SH-SY5Y (cell line): ENCODE data around the gene RELA.

Experiments used
- GATA2 ChIP-seq: IDR thresholded peaks from 2 replicates; pipeline ENCODE4 v1.6.1; 2011; ENCODE audit warnings: mild to moderate bottlenecking, low read depth, low read length
- GATA3 ChIP-seq: IDR thresholded peaks from 2 replicates; pipeline ENCODE4 v1.6.1; 2011; ENCODE audit warnings: low read depth, mild to moderate bottlenecking, low read length, moderate library complexity

Gene RELA

DNA sequence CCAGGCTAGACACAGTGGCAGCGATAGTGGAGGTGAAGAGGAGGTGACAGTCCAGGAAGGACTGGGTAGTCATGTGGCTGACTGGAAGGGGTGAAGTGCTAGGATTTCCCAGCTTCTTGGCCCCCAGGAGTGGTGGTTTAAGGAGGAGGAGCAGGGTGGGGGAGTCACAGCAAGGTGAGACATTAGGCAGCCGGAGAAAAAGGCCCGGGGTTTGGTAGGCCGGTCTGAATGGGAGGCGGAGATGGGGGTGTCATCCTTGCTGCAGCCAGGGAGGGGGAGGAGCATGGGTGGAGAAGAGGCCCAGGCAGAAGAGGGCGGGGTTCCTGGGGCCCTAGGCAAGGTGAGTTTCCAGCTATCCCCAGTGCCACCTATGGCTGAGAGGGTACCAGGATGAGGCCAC is 18.7 kb downstream of the RELA start:
- TF ChIP-seq GATA2 (no peak), GATA3 (no peak)

DNA sequence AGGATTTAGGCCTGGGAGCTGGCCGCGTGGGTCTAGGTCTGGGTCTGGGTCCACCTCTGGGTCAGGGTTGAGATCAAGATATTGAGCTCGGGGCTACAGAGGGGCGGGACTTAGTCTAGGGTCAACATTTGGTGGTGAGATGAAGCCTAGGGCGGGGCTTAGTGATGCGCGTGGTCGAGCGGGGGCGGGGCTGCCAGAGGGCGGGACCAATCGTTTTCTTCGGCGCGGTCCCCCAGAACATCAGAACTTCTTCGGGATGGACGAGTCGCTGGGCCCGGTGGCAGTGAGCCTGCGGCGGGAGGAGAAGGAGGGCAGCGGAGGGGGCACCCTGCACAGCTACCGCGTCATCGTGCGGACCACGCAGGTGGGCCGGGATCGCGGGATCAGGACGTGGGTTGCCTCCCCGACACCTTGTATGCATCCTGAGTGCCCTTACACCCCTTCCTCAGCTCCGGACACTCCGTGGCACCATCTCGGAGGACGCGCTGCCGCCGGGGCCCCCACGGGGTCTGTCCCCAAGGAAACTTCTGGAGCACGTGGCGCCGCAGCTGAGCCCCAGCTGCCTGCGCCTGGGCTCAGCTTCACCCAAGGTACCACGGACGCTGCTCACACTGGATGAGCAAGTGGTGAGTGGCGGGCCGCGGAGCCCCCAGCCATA is 20.6 kb downstream of the RELA start:
- TF ChIP-seq GATA2 (no peak), GATA3 (no peak)

DNA sequence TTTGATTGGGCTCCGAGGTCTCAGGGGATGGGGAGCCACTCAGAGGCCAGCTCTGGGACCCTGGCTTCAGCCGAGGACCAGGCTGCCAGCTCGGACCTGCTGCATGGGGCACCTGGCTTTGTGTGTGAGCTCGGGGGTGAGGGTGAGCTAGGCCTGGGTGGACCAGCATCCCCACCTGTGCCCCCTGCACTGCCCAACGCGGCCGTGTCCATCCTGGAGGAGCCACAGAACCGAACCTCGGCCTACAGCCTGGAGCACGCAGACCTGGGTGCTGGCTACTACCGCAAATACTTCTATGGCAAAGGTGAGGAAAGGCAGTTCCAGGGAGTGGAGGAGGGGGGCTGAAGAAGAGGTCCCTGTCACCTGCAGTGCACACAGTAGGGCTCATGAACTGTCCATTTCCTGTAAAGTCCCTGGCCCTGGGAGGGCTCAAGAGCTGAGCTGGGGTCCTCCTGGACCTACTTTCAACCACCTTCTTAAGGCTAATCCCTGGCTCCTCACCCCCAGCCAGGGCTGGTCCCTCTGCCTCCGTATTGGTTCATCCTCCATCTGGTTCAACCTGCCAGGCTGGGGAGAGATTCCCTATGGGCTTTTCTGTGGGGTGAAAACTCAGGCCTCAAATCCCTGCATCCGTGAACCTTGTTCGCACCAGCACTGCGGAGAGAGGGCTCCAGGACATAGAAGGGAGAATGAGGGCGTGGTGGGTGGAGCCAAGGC is 21.3 kb downstream of the RELA start:
- TF ChIP-seq GATA2 (no peak), GATA3 (no peak)

DNA sequence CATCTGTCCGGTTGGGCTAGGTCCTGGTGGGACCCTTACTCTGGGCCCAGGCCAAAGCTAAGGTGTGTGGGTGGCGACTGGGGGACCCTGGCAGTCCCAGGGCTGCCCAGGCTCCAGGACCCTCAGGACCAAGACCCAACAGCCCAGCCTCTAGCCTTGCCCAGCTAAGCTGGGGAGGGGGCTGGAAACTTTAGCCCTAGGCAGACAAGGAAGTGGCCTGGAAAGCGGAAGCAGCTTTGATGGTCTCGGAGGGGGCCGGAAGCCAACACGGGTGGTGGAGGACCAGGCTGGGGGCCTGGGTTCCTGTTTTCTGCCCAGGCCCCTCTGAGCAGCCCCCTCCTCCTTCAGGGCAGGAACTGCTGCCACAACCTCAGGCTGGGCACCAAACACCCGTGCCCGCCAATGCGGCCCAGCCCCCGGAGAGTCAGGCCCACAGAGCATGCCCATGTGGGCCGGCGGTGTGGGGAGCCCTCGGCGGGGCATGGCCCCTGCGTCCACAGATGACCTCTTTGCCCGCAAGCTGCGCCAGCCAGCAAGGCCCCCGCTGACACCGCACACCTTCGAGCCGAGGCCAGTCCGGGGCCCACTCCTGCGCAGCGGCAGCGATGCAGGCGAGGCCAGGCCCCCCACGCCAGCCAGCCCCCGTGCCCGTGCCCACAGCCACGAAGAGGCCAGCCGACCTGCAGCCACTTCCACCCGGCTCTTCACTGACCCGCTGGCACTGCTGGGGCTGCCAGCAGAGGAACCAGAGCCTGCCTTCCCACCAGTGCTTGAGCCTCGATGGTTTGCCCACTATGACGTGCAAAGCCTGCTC is 22.0 kb downstream of the RELA start:
- no peak for TF ChIP-seq GATA3
- no peak for TF ChIP-seq GATA2

DNA sequence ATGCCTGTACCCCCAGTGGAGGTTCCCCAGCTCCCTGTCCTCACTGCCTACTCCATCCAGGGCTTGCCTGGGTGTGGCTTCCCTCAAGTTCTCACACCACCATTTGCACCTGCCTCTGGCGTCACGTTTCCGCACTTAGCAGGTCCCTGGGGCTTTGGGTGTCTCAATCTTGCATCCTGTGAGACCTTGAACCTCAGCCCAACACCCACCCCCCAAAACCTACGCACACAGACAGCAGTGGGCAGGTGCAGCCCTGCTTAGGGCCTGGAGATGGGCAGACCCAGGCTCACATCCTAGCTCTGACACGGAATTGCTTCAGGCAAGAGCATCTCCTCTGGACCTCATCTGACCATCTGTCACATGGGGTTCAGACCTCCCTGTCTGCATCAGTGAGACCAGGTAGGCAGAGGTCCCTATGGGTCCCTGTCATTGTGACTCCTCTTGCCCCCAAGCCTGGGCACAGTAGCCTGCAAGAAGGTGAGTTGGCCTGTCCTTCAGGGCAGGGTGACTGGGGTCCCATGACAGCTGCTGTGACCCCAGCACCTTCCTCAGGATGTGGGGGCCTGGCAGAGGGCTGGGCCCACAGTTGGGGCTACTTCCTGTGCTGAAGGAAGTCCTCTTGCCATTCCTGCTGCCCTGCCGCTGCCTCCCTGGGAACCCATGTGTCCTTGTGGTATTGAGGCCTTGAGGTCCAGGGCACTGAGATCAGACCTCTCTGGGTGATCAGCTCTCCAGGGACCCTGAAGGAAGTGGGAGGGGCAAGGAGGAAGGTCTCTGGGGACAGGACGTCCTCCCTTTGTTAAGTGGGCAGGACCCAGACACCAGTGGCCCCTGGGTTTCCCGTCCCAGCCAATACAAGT is 22.9 kb downstream of the RELA start:
- TF ChIP-seq GATA3 = no peak
- TF ChIP-seq GATA2 = no peak

DNA sequence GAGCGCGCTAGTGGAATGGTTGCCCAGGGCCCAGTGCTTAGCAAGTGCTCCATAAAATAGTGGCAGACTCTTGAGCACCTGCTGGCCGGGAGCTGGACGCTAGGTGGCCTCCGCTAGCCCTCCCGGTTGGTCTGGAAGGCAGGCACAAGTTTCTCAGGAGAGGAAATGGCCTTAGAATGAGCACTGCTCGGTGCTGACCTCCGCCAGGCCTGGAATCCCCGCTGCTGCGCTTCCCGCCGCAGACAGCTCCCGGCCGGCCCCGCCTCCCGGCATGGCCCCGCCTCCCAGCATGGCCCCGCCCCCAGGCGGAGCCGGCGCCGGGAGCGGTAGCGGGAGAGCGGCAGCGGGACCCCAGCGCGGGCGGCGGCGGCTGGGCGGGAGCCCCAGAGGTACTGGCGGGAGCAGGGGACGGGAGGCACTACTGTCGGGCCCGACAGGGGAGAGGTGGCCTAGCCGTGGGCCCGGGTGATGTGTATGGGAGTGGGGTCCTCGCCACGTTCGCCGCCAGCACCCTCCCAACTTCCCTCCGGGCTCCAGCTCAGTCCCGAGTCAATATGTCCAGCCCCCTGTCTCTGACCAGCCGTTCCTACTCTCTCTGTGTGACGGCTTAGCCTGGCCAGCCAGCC is 24.8 kb downstream of the RELA start, which contains the start of gene SIPA1:
SIPA1 (plus strand) TSS at position 308 of the 626 bp plus-strand sequence. CDS start 2,821 bp downstream, outside the sequence.
- no peak for TF ChIP-seq GATA2
- TF ChIP-seq GATA3 = no peak

DNA sequence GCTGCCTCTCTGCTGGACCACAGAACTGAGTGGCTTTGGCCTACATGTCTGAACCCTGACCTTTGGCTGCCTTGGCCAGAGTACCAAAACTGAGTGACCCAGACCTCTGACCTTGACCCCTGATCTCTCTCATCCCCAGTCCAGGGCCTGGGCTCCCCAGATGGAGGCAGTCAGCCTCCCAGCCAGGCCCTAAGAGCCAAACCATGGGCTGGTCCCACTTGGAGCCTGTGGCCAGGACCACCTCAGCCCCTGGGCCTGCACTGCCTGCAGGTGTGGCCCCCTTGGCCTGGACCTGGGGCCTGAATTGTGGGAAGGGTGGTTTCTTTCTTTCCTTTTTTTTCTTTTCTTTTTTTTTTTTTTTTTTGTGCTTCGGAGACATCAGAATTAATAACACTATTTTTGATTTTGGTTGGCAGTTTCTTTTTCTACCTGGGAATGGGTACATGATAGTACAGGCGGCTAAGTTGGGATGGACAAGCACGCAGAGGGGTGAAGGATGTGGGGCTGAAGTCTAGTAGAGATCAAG is 25.6 kb downstream of the RELA start:
- TF ChIP-seq GATA3 = no peak
- no peak for TF ChIP-seq GATA2

DNA sequence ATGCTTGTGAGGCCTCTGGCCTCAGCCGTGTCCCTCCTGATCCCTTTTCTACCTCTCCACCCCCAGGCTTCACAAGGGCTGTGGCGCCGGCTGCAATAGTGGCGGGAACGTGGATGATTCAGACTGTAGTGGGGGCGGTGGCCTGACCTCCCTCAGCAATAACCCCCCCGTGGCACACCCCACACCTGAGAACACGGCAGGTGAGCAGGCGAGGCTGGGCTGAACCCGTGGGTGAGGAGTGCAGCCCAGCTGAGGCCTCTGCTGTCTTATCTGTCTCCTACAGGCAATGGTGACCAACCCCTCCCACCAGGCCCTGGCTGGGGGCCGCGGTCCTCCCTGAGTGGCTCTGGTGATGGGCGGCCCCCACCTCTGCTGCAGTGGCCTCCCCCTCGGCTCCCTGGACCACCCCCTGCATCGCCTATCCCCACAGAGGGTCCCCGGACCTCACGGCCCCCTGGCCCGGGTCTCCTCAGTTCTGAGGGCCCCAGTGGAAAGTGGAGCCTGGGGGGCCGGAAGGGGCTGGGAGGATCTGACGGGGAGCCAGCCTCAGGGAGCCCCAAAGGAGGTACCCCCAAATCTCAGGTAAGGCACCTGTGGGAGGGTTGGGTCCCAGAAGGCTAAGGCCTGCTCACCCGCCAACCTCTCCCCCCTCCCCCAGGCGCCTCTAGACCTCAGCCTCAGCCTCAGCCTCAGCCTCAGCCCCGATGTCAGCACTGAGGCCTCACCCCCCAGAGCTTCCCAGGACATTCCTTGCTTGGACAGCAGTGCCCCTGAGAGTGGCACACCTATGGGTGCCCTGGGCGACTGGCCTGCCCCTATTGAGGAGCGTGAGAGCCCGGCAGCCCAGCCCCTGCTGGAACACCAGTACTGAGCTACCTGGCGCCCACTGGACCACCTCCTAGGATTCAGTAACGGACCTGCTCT is 26.3 kb downstream of the RELA start:
- no peak for TF ChIP-seq GATA3
- no peak for TF ChIP-seq GATA2

DNA sequence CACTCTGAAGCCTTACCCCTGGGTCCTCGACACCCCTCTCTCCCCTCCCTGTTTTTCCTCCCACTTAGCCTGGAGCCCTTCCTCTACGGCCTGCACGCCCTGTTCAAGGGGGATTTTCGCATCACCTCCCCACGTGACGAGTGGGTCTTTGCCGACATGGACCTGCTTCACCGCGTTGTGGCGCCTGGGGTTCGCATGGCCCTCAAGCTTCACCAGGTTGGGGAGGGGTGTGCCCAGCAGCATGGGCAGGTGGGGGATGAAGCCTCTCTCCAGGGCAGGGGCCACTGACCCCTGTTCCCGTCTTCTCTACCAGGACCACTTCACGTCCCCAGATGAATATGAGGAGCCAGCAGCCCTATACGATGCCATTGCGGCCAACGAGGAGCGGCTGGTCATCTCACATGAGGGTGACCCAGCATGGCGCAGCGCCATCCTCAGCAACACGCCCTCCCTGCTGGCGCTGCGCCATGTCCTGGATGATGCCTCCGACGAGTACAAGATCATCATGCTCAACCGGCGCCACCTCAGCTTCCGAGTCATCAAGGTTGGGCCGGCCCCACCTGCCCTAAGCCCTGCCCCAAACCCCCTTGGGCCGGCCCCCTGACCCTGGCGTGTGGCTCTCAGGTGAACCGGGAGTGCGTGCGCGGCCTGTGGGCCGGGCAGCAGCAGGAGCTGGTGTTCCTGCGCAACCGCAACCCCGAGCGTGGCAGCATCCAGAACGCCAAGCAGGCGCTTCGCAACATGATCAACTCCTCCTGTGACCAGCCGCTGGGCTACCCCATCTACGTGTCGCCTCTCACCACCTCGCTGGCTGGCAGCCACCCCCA is 27.6 kb downstream of the RELA start:
- no peak for TF ChIP-seq GATA3
- no peak for TF ChIP-seq GATA2

DNA sequence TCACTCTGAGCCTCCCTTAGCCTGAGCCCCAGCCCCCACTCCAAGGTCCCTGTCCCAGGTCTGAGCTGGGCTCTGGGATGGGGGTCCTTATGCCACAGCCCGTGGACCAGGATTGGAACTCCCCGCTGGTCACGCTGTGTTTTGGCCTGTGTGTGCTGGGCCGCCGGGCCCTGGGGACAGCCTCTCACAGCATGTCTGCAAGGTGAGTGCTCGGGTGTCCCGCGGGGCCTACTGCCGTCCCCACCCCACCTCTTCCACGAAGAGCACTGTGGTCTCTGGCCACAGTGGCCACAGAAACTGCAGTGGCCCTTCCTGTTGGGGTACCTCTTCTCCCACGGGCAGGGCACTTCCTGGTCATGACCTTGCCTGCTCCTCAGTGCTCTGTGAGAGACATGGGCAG is 28.3 kb downstream of the RELA start:
- no peak for TF ChIP-seq GATA3
- TF ChIP-seq GATA2 = no peak

DNA sequence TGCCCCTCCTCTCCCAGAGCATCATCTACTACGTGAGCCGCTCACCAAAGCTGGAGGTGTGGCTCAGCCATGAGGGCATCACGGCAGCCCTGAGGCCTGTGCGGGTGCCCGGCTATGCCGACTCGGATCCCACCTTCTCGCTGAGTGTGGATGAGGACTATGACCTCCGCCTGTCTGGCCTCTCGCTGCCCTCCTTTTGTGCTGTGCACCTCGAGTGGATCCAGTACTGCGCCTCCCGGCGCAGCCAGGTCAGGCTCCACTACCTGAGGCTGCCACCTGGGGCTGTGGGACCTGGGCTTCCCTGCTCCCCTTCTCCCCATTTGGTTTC is 28.6 kb downstream of the RELA start:
- TF ChIP-seq GATA3 = no peak
- no peak for TF ChIP-seq GATA2
